GM19397 (cell line): ENCODE data around the gene DHDDS.

ENCODE experiments used
- ATAC-seq: cut with Tn5 transposase; IDR thresholded peaks from one replicate; pipeline ENCODE4 v1.9.1; 2021; ENCODE audit warnings: mild to moderate bottlenecking, moderate library complexity; ENCODE audit not compliant: unreplicated experiment

Gene DHDDS

DNA sequence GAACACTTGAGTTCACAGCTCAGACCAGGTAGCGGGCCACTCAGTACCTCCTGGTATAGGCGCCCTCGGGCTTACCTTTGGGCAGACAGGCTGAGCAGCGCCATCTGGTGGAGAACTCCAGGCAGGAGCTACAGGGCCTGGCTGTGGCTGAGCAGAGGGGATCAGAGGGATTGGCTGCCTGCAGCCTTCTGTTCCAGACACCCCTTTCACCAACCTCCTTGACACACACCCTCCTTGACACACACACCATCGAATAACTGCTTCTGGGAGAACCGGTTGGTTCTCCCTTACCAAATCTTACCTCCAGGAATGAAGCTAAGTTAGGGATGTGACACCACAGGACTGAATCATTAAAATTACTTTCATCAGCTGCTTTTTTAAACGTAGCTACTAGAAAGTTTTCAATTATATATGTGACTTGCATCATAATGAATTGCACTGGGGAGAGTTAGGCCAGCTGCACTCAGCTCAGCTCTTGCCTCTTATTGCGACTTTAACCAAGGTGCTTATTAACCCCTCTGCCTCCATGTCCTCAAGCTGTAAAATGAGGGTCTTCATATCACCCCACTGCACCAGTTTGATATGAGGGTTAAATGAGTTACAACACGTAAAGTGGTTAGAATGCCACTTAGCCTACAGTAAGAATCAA, 14.9 kb upstream of the DHDDS start:
- ATAC-seq, result no peak

DNA sequence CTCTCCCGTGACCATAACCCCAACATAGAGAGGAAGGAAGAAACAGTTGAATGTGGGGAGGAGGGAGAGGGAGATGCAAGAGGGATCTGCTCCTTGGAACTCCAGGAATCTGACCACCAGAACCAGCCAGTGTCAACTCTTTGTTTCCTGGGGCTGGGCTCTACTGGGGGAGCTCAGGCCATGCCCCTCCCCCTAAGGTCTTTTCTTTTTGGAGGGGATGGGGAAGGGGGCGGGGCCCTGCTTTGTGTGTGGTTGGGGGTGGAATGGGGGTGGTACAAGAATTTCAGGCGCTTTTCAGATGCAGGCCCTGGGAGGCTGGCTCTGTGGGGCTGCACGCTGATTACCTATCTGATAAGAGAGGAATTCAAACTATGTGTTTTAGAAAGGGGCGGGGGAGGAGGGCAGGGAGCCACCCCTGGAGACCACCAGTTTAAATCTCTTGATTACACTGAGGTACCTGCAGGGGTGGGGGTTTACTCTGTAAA, 13.2 kb upstream of the DHDDS start:
- no peak for ATAC-seq

DNA sequence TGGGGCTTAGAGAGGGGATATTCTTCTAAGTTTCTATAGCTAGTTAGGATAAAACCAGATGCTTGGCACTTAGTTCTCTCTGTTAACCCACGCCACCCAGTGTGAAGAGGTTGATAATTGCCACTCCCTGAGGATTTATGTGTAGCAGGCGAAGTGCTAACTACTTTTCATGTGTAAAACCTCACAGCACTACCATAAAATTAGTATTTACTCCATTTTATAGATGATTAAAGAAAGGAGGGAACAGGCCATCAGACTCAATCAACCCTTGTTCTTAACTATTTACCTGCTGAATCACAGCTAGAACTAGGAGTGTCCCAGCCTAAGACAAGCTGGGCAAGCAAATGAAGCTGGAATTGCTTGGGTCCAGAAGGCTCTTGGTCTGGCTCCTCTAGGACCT, 12.6 kb upstream of the DHDDS start:
- no peak for ATAC-seq

DNA sequence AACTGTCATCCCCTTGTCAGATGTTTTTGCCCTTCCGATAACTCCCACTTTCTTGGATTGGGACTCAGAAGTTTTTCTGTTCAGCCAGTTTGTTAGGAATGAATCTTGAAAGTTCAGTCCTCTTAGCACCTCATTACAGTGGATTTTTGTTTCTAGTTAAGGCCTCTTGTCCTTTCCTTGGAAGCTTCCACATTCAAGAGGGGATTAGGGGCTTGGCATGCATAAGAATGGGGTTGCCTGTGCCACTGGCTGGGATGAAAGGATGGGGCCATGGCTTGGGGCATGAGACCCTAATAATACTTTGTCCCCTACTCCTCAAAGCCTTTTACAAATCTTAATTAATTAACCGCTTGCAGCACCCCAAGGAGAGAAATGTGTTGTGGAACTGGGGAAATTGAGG, 2.4 kb upstream of the DHDDS start:
- no peak for ATAC-seq

DNA sequence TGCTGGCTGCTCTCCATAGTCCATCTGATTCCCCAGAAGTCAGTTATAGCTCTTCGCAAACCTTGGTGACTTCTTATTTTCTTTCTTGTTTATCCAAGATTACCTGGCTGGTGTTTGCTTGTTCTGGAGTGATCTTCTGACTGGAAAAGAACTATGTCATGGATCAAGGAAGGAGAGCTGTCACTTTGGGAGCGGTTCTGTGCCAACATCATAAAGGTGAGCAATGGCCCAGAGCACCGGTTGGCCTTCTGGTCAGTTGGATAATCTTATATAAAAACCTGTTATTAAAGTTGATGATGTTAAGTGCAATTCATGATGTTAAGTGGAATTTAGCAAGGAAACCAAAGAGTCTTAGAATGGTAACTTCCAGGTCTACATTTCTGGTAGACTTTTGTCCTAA, 672 bp downstream of the DHDDS start:
- no peak for ATAC-seq

DNA sequence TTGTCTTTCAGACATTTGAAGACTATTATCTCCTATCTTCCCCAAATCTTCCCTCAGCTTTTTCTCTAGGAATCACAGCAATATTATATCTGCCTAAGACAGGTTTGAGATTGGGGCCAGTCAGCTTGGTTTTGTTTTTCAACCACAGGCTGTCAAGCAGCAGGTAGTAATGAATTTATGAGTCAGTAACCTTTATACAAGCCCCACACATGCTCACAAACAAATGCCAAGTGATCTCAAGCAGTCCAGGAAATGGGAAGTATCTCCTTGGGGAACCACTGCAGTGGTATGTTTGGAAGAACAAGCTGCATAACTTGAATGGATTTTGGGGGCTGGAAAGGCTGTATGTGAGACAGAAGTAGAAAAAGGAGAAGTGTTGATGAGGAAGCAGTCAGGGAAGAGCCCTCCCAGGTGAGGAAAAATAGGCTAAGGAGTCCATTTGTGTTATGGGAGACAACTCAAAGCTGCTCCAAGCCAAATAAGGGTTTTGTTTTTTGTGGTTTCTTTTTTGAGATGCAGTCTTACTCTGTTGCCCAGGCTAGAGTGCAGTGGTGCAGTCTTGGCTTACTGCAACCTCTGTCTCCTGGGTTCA, 2.1 kb downstream of the DHDDS start:
- no peak for ATAC-seq

- no peak for ATAC-seq
These were observed 5.9 kb downstream of the DHDDS start for GRCh38 chr1:26438041-26438440.

DNA sequence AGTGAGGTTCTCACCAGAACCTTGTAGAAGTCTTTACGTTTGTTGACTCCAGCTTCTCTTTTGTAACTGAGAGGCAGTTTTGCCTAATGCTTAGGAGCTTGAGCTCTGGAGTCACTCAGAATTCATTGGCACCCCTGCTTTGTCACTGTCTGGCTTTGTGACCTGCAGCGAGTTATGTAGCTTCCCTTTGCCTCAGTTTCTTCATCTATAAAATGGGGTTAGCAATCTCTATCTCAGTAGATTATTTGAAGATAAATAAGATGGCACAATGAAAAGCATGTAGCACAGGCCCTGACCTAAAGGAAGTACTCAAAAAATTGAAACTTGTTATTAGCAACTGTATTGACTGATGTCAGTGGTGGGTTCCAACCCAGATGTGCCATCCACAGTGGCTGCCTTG, 8.1 kb downstream of the DHDDS start:
- ATAC-seq, result no peak

- no peak for ATAC-seq
These were observed 17.7 kb downstream of the DHDDS start for GRCh38 chr1:26449868-26450267.

DNA sequence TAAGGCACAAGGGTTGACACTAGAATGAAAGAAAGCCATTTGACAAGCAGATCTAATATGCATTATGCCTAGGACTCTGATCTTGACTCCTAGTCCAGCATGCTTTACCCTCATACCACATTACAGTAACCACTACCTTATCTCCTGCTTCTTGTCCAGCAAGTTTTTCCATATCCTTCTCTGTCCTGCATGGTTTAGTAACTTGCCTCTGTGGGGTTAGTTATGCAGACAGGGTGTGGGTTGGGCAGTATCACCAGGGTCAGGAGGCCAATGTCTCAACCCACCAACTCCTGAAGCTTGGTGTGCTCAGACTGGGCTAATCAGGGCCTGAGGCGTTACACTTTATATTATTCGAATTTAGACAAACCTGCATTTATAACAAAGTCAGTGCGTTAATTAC, 18.8 kb downstream of the DHDDS start:
- no peak for ATAC-seq

DNA sequence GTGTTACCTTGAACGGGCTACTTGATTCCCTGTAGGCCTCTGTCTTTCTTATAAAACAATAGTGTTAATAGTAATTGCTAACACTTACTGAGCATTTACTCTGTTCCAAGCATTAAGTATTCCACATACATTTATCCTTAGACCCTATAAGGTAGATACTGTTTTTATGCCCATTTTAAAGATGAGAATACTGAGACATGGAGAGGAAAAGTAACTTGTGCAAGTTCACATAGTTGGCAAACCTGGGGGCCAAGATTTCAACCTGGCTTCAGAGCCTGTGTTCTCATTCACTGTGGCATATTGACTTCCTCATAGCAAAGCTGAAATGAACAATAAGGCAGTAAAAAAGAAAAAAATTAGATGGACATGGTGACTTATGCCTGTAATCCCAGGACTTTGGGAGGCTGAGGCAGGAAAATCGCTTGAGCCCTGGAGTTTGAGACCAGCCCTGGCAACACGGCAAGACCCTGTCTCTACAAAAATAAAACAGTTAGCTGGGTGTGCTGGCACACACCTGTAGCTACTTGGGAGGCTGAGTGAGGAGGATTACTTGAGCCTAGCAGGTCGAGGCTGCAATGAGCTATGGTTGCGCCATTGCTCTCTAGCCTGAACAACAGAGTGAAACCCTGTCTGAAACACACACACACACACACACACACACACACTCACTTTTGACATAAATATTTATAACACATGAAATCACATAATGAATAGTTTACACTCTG, 20.5 kb downstream of the DHDDS start:
- no peak for ATAC-seq

DNA sequence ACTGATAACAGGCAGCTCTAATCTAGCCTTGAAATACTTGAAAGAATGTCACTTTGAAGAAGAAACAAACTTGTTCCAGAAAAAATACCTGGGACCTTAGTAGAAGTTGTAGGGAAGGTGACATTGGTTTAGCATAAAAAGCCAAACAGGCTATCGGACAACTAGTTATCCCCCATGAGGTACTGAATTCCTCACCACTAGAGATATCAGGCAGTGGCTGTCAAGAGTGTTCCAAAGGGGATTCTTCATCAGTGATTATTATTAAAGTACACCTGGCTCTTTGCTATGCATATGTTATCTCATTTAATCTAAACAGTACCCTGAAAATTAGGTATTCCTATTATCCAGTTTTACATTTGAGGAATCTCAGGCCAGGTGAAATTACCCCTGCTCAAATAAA, 27.0 kb downstream of the DHDDS start:
- ATAC-seq, result no peak

DNA sequence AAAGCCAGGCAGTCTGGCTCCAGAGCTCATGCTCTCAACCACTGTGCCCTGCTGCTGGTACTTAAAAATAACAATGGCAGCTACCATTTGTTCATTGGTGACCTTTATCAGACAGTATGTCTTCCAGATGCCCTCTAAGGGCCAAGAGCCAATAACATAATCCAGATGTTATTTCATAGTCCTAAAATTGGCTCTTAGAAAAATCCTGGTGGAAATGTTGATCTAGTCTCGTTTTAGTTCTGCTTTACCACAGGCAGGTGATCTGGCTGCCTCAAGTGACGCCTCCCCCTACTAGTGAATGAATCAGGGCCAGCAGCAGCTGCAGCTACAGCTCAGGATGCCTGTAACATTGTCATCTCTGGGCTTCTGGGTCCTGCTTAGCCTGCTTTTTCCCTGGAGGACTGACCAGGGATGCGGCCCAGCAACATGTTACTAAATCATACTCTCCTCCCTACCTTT, 27.5 kb downstream of the DHDDS start:
- ATAC-seq, result no peak

DNA sequence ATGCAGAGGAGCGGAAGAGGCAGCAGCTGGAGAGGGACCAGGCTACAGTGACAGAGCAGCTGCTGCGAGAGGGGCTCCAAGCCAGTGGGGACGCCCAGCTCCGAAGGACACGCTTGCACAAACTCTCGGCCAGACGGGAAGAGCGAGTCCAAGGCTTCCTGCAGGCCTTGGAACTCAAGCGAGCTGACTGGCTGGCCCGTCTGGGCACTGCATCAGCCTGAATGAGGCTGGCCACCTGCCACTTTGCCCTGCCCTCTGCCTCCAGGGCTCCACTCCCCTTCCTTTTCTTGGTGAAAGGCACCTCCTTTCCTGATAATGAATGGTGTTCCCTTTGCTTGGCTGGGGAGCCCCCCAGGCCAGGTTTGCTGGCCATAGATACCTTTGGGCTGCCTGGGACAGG, 36.8 kb downstream of the DHDDS start:
- ATAC-seq, result no peak

DNA sequence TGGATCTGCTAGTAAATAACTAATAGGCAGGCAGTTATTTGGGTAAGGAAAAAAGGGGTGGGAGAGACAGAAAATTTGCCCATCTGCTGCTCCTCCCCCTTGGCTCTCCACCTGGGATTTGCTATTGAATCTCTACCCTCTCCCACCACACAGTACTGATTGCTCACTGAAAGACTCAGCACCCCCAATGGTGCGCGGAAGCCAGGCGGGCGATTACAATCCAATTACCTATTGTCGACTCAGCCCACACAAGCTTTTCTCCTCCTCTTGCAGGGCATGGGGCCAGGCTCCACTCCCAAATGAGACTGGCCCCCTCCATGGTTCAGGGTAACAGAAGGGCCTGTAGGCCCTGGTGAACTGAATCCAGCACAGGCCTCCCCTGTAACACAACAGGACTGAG, 37.4 kb downstream of the DHDDS start:
- no peak for ATAC-seq

GRCh38 chr1:26470878-26471497, 38.9 kb downstream of the DHDDS start:
- ATAC-seq, result no peak

GRCh38 chr1:26471498-26472319, 39.6 kb downstream of the DHDDS start:
- ATAC-seq, result no peak

- peak; percentile 46 for ATAC-seq
These were observed 40.3 kb downstream of the DHDDS start, which contains the start of gene HMGN2 for GRCh38 chr1:26472320-26472900. HMGN2 (plus strand) TSS chr1:26472440; CDS start chr1:26472613, 173 bp downstream.

GRCh38 chr1:26472901-26473845, 41.1 kb downstream of the DHDDS start:
- peak; percentile 69 for ATAC-seq
